Cardiac muscle cell (in vitro differentiated cells and primary cell): ENCODE data around the gene SOX6. TPM values are rescaled to one million over a fixed set of nuclear protein-coding genes. Genes with fewer than 3 reads are reported as not detected.
A peak's percentile ranks its signal among the peaks of the same experiment; 100 is the strongest.

Source experiments
- DNase-seq, 2 donors: peaks; one replicate each; pipeline versions ENCODE4 v3.0.0 to v3.0.0-alpha.2; 2010 to 2017; ENCODE audit warnings: low read depth in 1 of 2, low spot score in 1 of 2
- H3K27ac ChIP-seq: fragments of 200-600 bp; sonication (generic); 2 replicates; pipeline ENCODE4 v1.5.1; 2016
- H3K27me3 ChIP-seq: fragments of 200-600 bp; sonication (generic); 2 replicates; pipeline ENCODE4 v1.6.0; 2016; ENCODE audit warnings: control low read depth
- H3K36me3 ChIP-seq: fragments of 200-600 bp; sonication (generic); 2 replicates; pipeline ENCODE4 v1.5.1; 2016; ENCODE audit warnings: control low read depth
- H3K4me1 ChIP-seq: fragments of 200-600 bp; sonication (generic); 2 replicates; pipeline ENCODE4 v1.8.1; 2017; ENCODE audit warnings: low read depth, mild to moderate bottlenecking, mixed run types
- H3K4me3 ChIP-seq: fragments of 200-600 bp; sonication (generic); 2 replicates; pipeline ENCODE4 v1.5.1; 2016; ENCODE audit warnings: mild to moderate bottlenecking
- H3K9me3 ChIP-seq: fragments of 200-600 bp; sonication (generic); 2 replicates; pipeline ENCODE4 v1.5.1; 2017; ENCODE audit warnings: low read depth, mild to moderate bottlenecking, control low read depth
- polyA plus RNA-seq: library from polyadenylated mRNA; unstranded; fragments of >200 nt; fragmentation: Nextera tagmentation; extraction: Ambion mirVana; gene quantifications from 2 replicates; pipeline ENCODE4 v1.2.1, GENCODE V29; 2016
- total RNA-seq: library from RNA; depleted of rRNA; stranded (reverse); fragments of >200 nt; gene quantifications from 2 replicates; pipeline ENCODE4 v1.2.3, GENCODE V29; 2016
- TF ChIP-seq, protein P1 (sequence below): IDR thresholded peaks from 2 replicates; pipeline ENCODE4 v1.5.1; 2012; ENCODE audit warnings: low read depth, mild to moderate bottlenecking, low read length

SOX6 gene
- total and polyA plus RNA-seq, 2 experiments from 2014 or later: 7.0 to 9.6 TPM

GRCh38 chr11:15969701-15970329, 386.5 kb downstream of the SOX6 start:
- TF ChIP-seq, protein P1, sequence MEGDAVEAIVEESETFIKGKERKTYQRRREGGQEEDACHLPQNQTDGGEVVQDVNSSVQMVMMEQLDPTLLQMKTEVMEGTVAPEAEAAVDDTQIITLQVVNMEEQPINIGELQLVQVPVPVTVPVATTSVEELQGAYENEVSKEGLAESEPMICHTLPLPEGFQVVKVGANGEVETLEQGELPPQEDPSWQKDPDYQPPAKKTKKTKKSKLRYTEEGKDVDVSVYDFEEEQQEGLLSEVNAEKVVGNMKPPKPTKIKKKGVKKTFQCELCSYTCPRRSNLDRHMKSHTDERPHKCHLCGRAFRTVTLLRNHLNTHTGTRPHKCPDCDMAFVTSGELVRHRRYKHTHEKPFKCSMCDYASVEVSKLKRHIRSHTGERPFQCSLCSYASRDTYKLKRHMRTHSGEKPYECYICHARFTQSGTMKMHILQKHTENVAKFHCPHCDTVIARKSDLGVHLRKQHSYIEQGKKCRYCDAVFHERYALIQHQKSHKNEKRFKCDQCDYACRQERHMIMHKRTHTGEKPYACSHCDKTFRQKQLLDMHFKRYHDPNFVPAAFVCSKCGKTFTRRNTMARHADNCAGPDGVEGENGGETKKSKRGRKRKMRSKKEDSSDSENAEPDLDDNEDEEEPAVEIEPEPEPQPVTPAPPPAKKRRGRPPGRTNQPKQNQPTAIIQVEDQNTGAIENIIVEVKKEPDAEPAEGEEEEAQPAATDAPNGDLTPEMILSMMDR: no peak
- Histone ChIP-seq H3K27me3 (no peaks in the 10 kb centered on the region), H3K27ac (no peak overlapping the region), H3K4me1 (peaks cover 22% of the 10 kb centered on the region), H3K9me3 (no peaks in the 10 kb centered on the region), H3K4me3 (no peak overlapping the region), H3K36me3 (no peaks in the 10 kb centered on the region)
- DNase-seq: peak in 1 of 2 donors; percentile 92

DNA sequence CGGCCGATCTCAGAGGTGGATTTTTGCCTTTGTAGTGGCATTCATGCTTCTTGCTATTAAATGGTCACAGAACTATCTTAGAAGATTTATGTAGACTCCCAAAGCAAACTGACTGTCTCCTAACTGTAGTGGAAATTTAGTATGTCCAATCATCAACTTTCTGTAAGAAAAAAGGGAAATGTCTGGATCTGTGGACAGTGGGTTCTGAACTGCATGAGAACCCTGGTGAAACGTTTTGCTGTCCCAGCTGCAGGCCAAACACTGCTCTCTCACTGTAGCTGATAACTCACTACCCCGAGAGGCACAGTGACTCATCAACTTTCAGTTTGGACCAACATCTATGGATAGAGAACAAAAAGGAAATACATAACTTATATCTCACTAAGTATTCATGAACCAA, 387.1 kb downstream of the SOX6 start:
- no peaks in the 10 kb centered on the region for H3K9me3 ChIP-seq
- peak; percentile 54 to 92 for DNase-seq
- peaks cover 22% of the 10 kb centered on the region for H3K4me1 ChIP-seq
- H3K4me3 ChIP-seq: no peak overlapping the region
- TF ChIP-seq, protein P1: no peak
- no peaks in the 10 kb centered on the region for H3K36me3 ChIP-seq
- no peaks in the 10 kb centered on the region for H3K27me3 ChIP-seq
- no peak overlapping the region for H3K27ac ChIP-seq

- peak overlapping the region; percentile 68 for H3K27ac ChIP-seq
- TF ChIP-seq, protein P1: no peak
- DNase-seq: peak in 1 of 2 donors; percentile 34
- H3K36me3 ChIP-seq: no peaks in the 10 kb centered on the region
- no peak overlapping the region for H3K4me3 ChIP-seq
- no peaks in the 10 kb centered on the region for H3K9me3 ChIP-seq
- H3K4me1 ChIP-seq: peaks cover 22% of the 10 kb centered on the region
- no peaks in the 10 kb centered on the region for H3K27me3 ChIP-seq
Observed at GRCh38 chr11:15968461-15969130, 387.8 kb downstream of the SOX6 start.

- no peaks in the 10 kb centered on the region for H3K27me3 ChIP-seq
- peak overlapping the region; percentile 68 for H3K27ac ChIP-seq
- no peaks in the 10 kb centered on the region for H3K9me3 ChIP-seq
- TF ChIP-seq, protein P1: no peak
- H3K4me3 ChIP-seq: no peak overlapping the region
- peak in 1 of 2 donors; percentile 82 for DNase-seq
- H3K4me1 ChIP-seq: peaks cover 22% of the 10 kb centered on the region
- no peaks in the 10 kb centered on the region for H3K36me3 ChIP-seq
Observed at GRCh38 chr11:15967966-15968365, 388.4 kb downstream of the SOX6 start.

DNA sequence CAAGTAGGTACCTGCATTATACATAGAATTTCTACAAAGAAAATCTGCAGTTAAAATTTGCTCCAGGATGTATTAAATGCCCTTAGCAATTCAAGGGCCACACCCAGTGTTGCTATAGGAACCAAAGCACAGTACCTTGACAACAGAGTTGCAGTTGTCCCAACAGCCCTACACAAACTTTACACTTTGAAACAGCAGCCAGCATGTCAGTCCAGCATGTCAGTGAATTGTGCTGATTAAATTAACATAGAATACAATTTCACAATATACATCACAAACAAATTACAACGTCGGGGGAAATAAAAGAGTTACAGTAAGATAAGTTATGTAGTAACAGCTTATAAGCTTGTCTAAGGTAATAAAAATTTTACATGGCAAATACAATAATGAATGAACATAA, 389.2 kb downstream of the SOX6 start:
- Histone ChIP-seq H3K4me1 (peaks cover 22% of the 10 kb centered on the region), H3K9me3 (no peaks in the 10 kb centered on the region), H3K36me3 (no peaks in the 10 kb centered on the region), H3K27me3 (no peaks in the 10 kb centered on the region), H3K27ac (no peak overlapping the region), H3K4me3 (no peak overlapping the region)
- peak in 1 of 2 donors; percentile 52 for DNase-seq
- TF ChIP-seq, protein P1: no peak
